CD4-positive, alpha-beta T cell treated with Interleukin-4 for 1 hour (primary cell): Measurements from ENCODE around the gene JSRP1.

Source experiments
- DNase-seq, 2 donors: peaks; one replicate each; pipeline ENCODE4 v3.0.0-alpha.2; 2020 to 2022

The JSRP1 gene

DNA sequence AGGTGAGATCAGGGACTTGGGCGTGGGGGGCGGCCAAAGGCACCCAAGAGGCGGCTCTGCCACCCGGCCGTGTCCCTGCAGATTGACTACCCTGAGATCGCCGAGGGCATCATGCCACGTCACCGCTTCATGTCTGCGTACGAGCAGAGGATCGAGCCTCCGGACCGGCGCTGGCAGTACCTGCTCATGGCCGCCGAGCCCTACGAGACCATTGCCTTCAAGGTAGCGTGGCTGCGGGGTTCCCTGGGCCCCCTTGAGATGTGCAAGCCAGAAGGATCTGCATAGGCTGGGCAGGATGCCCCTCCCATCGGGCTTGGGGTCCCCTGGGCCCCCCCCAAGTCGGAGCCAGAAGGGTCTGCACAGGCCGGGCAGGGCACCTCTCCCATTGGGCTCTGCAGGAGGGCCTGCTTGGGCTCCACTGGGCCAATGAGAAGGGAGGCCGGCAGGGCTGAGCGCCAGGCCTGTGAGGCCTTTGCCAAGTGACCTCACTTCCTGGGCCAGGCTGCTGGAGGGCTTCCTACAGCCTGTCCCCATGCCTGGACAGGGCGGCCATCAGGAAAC is 9.3 kb downstream of the JSRP1 start:
- DNase-seq: no peak

DNA sequence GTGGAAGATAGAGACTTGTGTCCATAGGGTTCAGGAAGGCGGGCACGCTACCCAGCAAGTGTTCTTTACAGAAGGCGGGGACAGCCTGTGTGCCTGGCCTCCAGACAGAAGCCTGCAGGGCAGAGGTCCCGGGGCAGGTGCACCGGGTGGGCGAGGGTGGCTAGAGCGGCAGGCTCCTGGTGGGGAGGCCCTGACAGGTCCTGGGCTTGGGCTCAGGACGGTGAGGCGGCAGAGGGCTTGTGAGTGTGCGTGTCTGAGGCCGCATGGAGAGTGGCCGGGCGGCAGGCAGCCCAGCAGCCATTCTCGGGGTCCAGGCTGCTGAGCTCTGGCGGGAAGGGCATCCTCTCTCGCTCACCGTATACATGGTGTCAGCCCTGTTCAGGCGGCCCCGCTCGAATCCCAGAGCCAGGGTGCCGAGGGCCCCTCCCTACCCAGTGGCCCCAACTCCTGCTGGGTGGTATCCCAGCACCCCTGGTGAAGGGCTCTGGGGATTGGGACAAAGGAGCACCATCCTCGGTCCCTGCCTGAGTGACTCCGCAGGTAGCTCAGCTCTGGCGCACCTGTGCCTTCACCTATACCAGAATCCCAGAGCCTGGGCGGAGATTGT is 10.1 kb downstream of the JSRP1 start:
- no peak for DNase-seq

DNA sequence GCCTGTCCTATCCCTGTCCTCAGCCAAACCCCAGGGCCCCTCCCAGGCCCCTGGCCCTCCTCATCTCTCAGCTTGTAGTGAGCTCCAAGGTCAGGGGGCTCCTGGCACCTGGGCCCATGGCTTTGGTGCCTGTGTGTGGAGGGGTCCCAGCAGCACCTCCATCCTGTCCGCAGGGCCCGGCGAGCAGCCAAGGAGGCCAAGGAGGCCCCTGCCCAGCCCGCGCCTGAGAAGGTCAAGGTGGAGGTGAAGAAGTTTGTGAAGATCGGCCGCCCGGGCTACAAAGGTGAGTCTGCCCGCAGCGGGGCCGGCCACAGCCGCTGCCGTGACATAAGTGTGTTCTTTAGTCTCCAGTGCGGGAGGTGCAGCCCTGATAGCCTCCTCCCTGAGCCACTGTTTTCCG is 10.9 kb downstream of the JSRP1 start:
- no peak for DNase-seq

DNA sequence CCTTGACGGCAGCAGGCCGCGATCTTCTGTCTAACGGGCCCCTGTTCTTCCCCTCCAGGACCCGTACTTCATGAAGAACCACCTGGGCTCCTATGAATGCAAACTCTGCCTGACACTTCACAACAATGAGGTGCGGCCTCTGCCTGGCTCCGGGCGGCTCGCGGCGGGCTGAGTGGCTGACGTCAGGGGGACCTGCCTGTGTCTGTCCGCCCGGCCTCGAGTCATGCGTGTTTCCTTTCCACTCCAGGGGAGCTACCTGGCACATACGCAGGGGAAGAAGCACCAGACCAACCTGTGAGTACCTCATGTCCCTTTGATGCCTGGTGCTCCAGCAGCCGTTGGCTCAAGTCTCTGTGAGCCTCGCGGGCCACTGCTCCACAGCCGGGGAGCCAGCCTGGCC is 11.7 kb downstream of the JSRP1 start:
- DNase-seq: no peak

DNA sequence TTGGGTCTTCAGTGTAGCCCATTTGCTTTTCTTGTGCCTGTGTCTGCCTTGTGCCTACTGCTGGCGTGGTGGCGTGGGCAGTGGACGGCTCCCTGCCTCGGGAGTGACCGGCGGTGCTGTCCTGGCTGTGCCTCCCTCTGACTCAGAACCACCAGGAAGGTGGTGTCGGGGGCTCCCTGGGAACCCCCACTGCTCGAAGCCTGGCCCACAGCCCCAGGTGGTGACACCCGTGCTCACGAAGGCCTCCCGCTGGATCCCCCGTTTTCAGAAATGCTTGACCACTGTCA is 12.1 kb downstream of the JSRP1 start:
- no peak for DNase-seq

DNA sequence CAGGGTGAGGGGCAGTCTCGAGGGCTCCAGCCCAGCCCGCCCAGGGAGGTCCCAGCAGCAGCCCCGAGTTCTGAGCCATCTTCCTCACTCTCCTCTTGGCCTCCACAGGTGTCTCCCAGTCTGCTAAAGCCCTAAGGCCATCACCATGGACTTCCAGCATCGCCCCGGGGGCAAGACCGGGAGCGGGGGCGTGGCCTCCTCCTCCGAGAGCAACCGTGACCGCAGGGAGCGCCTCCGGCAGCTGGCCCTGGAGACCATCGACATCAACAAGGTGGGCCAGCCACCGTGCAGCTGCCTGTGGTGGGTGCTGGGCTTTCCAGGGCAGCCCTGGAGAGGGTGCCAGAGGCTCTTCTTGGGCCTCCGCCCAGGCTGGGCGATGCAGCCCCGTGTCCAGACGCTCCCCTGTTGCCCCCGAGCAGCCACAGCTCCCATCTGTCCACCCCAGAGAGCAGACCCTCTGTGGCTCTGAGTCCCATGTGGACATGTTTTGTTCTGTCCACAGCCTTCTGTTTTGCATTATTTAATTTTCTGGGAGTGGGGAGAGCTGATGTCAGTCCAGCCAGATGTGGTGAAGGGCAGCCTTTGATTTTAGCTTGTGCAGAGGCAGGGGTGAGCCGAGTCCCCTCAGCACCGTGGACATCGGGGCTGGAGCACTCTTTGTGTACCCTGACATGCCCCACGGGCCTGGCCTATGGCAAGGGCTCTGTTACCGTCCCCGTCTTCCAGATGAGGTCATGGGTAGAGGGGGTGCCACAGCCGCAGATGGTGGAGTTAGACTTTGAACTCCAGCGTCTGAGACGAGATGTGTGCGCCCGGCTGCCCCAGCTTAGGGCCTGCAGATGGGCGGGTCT is 12.7 kb downstream of the JSRP1 start:
- no peak for DNase-seq

DNA sequence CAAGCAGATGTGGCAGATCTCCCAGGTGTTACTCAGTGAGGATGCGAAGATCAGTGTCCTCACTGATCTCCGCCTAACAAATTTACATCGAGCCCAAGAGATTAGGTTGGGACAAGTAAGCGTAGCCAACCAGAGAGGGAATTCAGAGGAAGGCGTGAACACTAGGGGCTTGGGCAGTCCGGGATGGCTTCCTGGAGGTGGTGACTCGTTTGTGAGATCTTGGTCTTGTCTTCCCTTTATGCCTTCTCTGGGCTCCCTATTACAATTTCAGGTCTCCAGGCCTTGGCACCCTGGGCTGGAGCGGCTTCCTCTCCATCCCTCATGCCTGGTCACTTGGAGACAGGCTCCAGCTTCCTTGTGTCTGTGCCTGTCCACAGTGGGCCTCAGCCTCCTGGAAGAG is 13.4 kb downstream of the JSRP1 start:
- no peak for DNase-seq

DNA sequence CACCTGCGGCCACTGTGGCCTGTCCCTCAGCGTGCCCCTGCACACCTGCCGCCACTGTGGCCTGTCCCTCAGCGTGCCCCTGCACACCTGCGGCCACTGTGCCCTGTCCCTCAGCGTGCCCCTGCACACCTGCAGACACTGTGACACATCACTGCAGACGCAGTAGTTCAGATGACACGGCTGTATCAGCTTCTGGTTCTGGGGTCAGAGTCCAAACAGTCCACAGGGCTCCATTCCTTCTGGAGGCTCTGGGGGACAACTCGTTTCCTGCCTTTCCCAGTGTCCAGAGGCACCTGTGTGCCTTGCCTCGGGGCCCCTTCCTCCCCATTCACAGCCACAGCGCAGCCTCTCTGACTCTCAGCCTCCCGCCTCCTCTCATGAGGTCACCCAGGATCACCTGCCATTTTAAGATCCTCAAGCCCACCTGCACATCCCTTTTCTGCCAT is 14.1 kb downstream of the JSRP1 start:
- no peak for DNase-seq

DNA sequence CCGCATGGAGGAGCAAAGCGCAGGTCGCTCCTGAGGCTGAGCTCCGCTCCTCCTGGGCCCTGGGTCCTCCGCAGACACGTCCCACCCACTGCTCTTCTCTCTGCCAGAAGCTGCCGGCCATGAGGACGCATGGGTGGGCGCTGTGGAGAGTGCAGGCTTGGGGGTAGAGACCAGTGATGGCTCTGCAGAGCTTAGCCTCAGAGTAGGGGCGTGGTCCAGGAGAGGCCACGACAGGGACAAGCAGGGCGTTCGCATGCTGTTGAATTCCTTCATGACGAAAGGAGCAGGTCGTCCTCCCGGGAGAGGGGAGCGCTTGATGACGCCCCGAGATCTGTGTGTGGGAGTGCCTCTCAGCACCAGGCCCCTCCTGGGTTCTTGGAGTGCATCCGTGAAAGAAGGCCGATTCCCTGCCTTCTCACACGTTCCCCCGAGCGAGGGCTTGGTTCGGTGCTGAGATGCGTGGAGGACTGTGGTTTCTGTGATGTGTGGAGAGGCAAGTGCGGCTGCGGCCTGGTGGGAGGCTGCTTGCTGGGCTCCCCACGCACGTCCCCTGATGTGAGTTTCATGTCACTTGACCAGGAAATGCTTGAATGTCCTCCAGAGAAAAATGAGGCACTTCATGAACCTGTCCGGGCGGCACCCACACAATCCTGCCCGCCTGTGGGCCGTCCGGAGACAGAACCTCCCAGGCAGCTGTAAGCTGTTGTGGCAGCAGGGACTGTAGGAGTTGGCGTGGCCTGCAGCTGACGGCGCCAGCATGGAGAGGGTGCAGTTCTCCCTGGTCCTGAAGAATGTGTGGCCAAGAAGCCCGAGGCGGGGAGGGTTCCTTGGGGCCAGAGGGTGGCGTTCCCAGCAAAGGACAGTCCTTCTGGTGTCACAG is 15.1 kb downstream of the JSRP1 start:
- no peak for DNase-seq

DNA sequence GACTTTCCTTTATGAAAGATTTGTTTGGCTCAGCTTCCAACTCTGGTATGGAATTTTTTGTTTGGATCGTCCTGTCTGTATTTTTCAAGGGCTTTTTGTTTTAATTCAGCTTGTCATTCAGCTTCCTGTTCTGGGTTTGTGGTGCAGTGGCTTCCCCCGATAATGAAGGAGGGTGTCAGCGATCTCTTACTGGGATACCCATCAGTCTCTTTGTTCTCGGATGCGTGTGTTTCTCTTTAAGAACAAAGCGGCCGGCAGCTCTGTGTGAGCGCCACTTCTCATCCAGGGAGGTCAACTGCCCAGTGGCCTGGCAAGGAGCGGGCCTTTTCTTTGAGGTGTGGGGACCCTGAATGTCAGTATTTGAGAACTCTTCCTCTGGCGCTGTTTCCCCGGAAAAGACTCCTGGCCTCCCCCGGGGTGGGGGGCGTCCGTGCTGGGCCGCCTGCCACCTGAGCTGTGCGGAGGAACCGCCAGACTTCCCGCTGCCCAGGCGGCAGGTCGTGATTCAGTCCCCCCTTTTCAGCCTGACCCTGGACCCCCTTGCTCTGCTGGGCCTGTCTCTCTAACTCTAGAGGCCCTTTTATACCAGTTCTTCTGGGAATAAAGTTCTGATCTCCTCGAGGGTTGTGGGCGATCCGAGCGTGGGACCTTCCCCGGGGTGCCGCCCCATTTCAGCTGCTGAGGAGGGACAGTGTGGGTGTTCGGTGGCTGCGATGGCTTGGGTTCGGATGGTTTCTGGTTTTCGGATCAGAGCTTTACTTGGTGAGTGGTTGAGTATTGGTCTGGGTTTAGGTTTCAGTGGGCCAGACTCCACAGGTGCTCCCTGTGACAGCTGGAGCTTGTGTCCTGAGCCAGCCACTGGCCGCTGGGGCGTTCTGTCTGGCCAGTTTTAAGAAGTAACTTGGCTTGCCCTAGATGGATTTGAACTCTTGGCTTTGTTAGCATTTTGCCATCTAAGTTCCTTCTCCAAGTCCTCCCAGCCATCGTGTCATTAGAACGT is 16.1 kb downstream of the JSRP1 start:
- peak; percentile 54 to 68 for DNase-seq

DNA sequence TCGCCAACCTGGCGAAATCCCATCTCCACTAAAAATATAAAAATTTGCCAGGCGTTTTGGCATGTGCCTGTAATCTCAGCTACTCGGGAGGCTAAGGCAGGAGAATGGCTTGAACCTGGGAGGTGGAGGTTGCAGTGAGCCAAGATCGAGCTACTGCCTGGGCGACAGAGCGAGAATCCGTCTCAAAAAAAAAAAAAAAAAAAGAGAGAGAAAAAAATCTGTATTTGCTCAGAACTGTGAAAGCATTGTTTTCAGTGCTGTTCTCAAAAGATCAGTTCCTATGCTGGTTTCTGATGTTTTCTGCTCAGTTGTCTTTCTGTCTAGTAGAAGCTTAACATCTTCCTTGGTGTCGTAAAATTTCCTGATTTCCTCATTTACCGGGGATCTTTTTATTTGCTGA is 17.0 kb downstream of the JSRP1 start:
- DNase-seq: no peak

DNA sequence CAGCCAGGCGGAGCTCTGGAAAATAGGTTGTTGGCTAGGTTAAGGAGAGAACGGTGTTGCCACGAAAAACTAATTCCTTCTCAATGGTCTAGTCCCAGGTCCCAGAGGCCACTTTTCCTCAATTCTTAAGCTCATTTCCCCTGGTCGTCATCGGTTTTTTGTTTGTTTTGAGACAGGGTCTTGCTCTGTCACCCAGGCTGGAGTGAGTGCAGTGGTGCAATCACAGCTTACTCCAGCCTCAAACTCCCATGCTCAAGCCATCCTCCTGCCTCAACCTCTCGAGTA is 18.4 kb downstream of the JSRP1 start:
- DNase-seq: no peak

DNA sequence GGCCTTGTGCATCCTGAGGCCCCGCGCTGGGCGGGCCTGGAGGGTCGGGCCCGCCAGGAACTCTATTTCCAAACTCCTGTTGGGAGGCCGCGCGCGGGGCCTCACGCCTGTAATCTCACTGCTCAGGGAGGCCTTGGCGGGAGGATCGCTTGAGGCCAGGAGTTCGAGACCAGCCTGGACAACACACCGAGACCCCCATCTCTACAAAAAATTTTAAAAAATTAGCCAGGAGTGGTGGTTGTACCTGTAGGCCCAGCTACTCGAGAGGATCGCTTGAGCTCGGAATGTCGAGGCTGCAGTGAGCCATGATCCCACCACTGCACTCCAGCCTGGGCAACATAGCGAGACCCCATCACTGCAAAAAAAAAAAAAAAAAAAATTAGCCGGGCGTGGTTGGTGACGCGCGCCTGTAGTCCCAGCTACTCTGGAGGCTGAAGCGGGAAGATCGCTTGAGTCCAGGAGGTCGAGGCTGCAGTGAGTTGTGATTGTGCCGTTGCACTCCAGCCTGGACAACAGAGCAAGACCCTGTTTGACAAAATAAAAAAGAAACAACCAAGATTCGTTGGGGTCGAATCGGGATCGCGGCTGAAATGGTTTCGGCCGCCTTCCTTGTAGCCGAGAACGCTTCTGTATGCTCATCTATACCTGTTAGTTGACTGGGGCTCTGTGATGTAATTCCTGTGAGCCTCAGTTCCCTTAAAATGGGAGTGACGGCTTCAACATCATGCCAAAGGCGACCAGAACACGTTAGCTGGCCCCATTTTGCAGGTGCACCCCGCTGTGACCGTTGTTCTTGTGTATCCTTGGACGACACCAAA is 19.0 kb downstream of the JSRP1 start:
- DNase-seq: no peak

DNA sequence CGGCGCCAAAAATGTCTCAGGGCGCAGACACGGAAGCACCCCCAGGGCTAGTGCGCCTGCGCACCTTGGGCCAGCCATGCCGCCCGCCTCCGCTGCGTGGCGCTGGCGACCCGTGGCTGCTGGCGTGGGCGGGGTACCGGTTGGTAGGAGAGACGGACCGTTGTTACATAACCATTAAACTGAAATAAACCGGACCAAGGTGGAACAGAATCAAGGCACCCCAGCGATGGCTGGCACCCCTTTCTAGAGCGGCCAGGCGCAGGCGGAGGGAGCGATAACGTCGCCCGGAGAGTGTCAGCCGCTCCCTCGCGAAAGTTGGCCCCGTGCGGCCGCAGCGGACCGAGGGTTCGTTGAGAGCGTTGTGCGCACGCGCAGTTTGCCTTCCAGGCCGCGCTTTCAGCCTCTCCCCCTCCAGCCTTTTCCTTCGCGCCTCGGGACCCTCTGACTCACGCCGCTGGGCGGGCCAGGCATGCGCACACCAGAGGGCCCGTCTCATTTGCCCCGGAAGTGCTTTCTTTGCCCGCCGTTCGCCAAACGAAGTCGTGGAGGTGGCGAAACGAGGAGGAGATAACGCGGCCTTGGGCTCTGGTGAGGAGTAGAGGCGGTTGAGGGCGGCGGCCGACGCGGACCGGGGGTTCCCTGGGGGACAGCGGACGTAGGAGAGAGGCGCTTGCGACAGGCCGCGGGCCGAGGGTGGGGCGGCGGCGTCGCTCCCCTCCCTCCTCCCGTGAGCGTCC is 19.7 kb downstream of the JSRP1 start, which contains the start of the genes PLEKHJ1 and SF3A2:
TSS of gene PLEKHJ1 (minus strand) at position 16 of the 737 bp plus-strand sequence. CDS start 81 bp downstream, outside the sequence.
TSS of gene SF3A2 (plus strand) at position 511 of the 737 bp plus-strand sequence. CDS start 6,595 bp downstream, outside the sequence.
- DNase-seq: peak; percentile 98

DNA sequence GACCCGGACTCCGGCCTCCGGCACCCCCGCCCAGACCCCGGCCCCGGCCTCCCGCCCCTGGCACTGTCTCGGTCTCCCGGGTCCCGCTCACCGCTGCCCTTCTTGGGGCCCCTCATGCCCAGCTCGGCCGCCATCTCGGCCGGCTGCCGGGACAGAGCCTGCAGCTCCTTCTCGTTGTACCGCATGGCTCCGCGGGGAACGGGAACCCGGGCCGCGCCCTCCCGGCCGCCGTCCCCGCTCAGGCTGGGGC is 20.2 kb downstream of the JSRP1 start:
- no peak for DNase-seq

DNA sequence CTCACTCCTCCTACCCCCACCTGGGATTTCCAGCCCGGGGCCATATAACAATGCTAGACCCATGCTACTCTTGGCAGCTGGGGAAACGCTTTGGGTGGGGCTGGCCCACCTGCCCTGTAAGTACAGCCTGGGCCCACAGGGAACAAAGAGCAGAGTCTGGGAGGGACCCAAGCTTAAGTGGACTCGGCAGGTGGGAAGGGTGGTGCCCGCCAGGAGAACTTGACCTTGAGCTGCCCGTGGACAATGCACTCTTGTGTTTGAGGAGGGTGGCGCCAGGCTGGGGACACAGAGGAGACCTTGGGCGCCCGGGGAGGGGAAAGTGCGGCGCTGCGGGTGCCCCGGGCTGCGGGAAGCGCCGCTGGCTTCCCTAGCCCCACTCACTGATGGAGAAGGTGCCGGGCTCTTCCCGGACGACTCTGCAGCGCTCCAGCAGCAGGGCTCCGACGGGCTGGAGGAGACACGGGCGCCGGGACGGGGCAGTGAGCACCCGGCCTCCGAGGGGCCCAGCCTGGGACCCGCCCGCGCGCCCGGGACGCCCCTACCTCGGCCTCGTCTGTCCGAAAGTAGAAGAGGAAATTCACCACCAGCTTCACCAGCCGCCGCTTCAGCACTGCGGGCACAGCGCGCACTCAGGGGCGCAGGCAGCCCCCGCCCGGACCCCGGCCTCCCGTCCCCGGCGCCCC is 20.7 kb downstream of the JSRP1 start:
- DNase-seq: no peak

DNA sequence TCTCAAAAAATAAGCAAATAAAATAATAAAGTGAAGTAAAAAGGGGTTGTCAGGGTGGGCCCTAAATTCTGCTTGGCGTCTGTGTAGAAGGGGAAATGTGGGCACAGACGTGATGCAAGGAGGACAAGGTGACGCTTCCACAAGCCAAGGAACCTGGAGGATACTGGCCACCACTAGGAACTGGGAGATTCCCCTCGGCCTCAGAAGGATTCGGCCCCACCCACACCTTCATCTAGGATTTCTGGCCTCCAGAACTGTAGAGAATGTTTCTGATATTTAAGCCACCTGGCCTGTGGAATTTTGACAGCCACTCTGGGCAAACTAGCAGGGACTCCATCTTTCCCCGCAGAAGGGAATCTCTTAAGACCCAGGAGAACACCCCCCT is 21.2 kb downstream of the JSRP1 start:
- no peak for DNase-seq

DNA sequence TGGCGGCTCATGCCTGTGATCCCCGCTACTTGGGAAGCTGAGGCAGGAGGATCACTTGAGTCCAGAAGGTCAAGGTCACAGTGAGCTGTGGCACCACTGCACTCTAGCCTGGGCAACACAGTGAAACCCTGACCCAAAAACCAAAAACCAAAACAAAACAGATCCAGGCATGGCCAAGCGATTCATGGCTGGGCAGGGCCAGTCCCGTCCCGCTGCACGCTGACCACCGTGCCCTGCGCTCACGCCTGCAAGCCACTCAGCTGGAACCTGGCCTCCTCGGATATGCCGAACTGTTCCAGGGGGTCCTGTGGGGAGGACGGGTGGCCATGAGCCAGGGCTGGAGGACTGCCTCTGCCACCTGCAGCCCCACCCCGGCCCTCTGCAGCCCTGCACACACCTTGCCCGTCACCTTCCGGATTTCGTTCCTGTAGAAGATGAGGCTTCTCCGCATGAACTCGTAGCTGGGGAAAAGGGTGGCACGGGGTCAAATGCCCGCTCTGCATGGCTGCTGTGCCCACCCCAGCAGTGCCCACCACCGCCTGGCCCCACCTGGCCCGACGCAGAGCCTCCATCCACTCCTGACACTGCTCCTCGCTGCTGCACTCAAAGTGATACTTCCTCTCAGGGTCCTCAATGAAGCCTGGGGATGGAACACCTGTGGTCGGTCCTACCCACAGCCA is 22.5 kb downstream of the JSRP1 start:
- DNase-seq: no peak

DNA sequence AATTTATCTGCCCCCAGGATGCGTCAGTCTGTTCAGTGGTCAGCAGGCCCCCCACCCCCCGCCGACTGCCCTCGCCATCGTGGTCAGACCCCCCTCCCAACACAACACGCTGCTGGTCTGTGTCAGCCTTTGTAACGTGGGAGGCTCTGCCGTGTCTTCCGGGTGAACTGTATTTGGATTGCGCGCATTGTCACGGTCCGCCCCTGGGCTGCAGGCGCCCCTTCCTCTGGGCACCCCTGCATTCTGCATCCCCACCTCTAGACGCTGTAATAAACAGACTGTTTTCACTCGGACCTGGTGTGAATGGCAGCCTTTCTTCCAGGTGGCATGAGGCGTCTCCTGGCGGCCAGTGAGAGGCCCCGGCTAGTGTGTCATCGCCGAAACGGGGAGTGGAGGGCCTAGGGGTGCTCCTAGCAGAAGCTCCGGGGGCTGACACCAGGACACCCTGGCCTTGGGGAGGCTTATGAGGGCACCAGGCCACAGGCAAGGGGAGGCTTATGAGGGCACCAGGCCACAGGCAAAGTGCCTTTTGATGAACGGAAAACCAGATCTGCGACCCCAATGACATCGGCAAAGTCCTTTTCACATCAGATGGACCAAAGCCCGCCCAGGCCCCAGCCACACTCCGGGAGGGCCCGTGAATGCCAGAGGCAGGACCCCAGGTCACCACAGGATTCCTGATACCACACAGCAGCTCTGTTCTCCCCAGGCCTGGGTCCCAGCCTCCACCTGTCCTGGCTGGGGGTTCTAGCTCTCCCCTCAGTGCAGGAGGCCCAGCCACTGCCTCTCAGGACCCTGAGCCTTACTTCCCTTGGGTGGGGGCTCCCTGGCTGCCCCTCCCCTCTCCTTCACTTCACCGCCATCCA is 23.7 kb downstream of the JSRP1 start:
- DNase-seq: no peak
